K562 (cell line): ENCODE results near the gene TOMT. TPM values are rescaled to one million over a fixed set of nuclear protein-coding genes. Genes with fewer than 3 reads are reported as not detected.
A peak's percentile ranks its signal among the peaks of the same experiment; 100 is the strongest.

Experiments used
- ARID4B ChIP-seq: sonication (generic); formaldehyde crosslinking; IDR thresholded peaks from 2 replicates; pipeline ENCODE4 v1.8.0; 2022; ENCODE audit warnings: mild to moderate bottlenecking, missing genetic modification reagents
- CSDE1 ChIP-seq, 2 experiments: fragments of 450-650 bp; IDR thresholded peaks; 2 replicates each; pipeline ENCODE4 v1.6.1; 2016; ENCODE audit warnings: mild to moderate bottlenecking in 1 of 2
- E4F1 ChIP-seq: fragments of 250-450 bp; sonication (Bioruptor Pico); IDR thresholded peaks from 2 replicates; pipeline ENCODE4 v1.5.0; 2021; ENCODE audit warnings: mild to moderate bottlenecking, borderline replicate concordance
- FOSL1 ChIP-seq: fragments of 200-800 bp; sonication (Bioruptor generic); conservative IDR thresholded peaks from 2 replicates; pipeline ENCODE4 v1.6.1; 2016; ENCODE audit warnings: missing genetic modification characterization, missing compliant biosample characterization
- KDM4B ChIP-seq, 2 experiments: fragments of 450-650 bp in 1 of 2; sonication (generic) in 1 of 2; IDR thresholded peaks; 2 replicates each; pipeline ENCODE4 v1.6.1; 2016 to 2017; ENCODE audit warnings: borderline replicate concordance in 2 of 2, antibody characterized with exemption in 1 of 2, low read depth in 1 of 2, mild to moderate bottlenecking in 1 of 2
- MAX ChIP-seq: sonication (generic); formaldehyde crosslinking; IDR thresholded peaks from 2 replicates; pipeline ENCODE4 v1.9.0; 2022; ENCODE audit warnings: mild to moderate bottlenecking, missing genetic modification reagents
- MYBL2 ChIP-seq, 2 experiments: fragments of 450-650 bp in 1 of 2; sonication (generic) in 1 of 2; formaldehyde crosslinking in 1 of 2; IDR thresholded peaks; 2 replicates each; pipeline versions ENCODE4 v1.6.1 to v1.8.1; 2017 to 2022; ENCODE audit warnings: borderline replicate concordance in 1 of 2, inconsistent platforms in 1 of 2, low read depth in 1 of 2, mild to moderate bottlenecking in 1 of 2, missing genetic modification reagents in 1 of 2, moderate library complexity in 1 of 2
- NCOA4 ChIP-seq: fragments of 450-650 bp; IDR thresholded peaks from 2 replicates; pipeline ENCODE4 v1.6.1; 2018; ENCODE audit warnings: mild to moderate bottlenecking; ENCODE audit not compliant: partially characterized antibody
- PHF21A ChIP-seq: fragments of 450-650 bp; IDR thresholded peaks from 2 replicates; pipeline ENCODE4 v1.6.1; 2017; ENCODE audit warnings: low read depth, borderline replicate concordance
- POLR2A ChIP-seq: fragments of 450-650 bp; conservative IDR thresholded peaks from 2 replicates; pipeline ENCODE4 v1.6.1; 2016
- PTRF ChIP-seq: fragments of 450-650 bp; IDR thresholded peaks from 2 replicates; pipeline ENCODE4 v1.6.1; 2016; ENCODE audit warnings: mild to moderate bottlenecking, missing genetic modification characterization, missing compliant biosample characterization
- SAP30 ChIP-seq: fragments of 200-600 bp; sonication (generic); IDR thresholded peaks from 2 replicates; pipeline ENCODE4 v1.6.1; 2012; ENCODE audit warnings: borderline replicate concordance, low read depth, mild to moderate bottlenecking, moderate library complexity, low read length, control low read depth, inconsistent platforms; ENCODE audit not compliant: insufficient read depth, poor library complexity, severe bottlenecking
- SMARCC2 ChIP-seq: fragments of 450-650 bp; IDR thresholded peaks from 2 replicates; pipeline ENCODE4 v1.6.1; 2017; ENCODE audit warnings: antibody characterized with exemption, moderate library complexity, mild to moderate bottlenecking, low read depth
- SRSF1 ChIP-seq: fragments of 200-400 bp; formaldehyde crosslinking; IDR thresholded peaks from 2 replicates; pipeline ENCODE4 v1.6.1; 2017; ENCODE audit warnings: mild to moderate bottlenecking, low read depth, low read length, moderate library complexity
- TCFL5 ChIP-seq: fragments of 250-450 bp; sonication (Bioruptor Pico); conservative IDR thresholded peaks from 2 replicates; pipeline ENCODE4 v1.6.1; 2021; ENCODE audit warnings: mild to moderate bottlenecking, moderate library complexity, matching md5 sums
- TEAD1 ChIP-seq, 2 experiments: fragments of 450-650 bp in 1 of 2; sonication (generic) in 1 of 2; formaldehyde crosslinking; IDR thresholded peaks; 2 replicates each; pipeline versions ENCODE4 v1.4.0 to v1.8.0; 2020 to 2022; ENCODE audit warnings: mild to moderate bottlenecking in 2 of 2, missing genetic modification reagents in 1 of 2
- ZNF140 ChIP-seq: fragments of 250-450 bp; sonication (Bioruptor Pico); IDR thresholded peaks from 2 replicates; pipeline ENCODE4 v1.8.0; 2021; ENCODE audit warnings: moderate library complexity, mild to moderate bottlenecking, inconsistent platforms
- ZNF143 ChIP-seq: sonication (generic); formaldehyde crosslinking; IDR thresholded peaks from 2 replicates; pipeline ENCODE4 v1.9.0; 2022; ENCODE audit warnings: mild to moderate bottlenecking, missing genetic modification reagents
- ZNF274 ChIP-seq: IDR thresholded peaks from 2 replicates; pipeline ENCODE4 v1.6.1; 2011; ENCODE audit warnings: low read depth, mild to moderate bottlenecking, low read length, moderate library complexity, borderline replicate concordance
- polyA plus RNA-seq, 8 experiments: library from polyadenylated mRNA; depleted of rRNA in 4 of 8; stranded (reverse) in 5 of 8; unstranded in 3 of 8; fragments of >200 nt; fragmentation: Nextera tagmentation in 2 of 8; fragmentation: Illumina TruSeq in 1 of 8; extraction: Ambion mirVana in 2 of 8; extraction: Trizol in 1 of 8; gene quantifications; 2 replicates each; pipeline versions ENCODE4 v1.2.1 to v1.2.3, GENCODE V29; 2011 to 2014; ENCODE audit warnings: inconsistent platforms in 1 of 8, missing spikeins in 1 of 8
- total RNA-seq, 7 experiments: library from RNA; depleted of rRNA in 6 of 7; stranded (reverse); fragments of >200 nt in 6 of 7; fragmentation: Illumina TruSeq in 2 of 7; extraction: Trizol in 2 of 7; gene quantifications; 2 replicates each; pipeline versions ENCODE4 v1.2.1 to v1.2.3, GENCODE V29; 2011 to 2021; ENCODE audit warnings: low replicate concordance in 1 of 7

TOMT gene
- total and polyA plus RNA-seq, 9 of the 15 experiments (the other 6 are each of a cell fraction or from before 2014, with no cell fraction given), result not detected

- TF ChIP-seq SRSF1 (no peak), POLR2A (no peak), ZNF274 (no peak), FOSL1 (tag) (no peak; the same call in 1 of the 2 replicates), PHF21A (no peak), TEAD1 (CRISPR knock-in tag; IDR thresholded peaks at IDR 0.05) (no peak), KDM4B (IDR thresholded peaks at IDR 0.05; ENCODE audit: borderline replicate concordance in 2 of 2, low read depth in 1 of 2) (no peak), CSDE1 (IDR thresholded peaks at IDR 0.05) (0 out of 4 replicates have a peak, but pooled peaks of 1 of the 2 experiments have one; percentile 30), TCFL5 (no peak), PTRF (tag) (no peak), ARID4B (0 out of 2 replicates have a peak, but pooled peaks have one; percentile 36), MYBL2 (IDR thresholded peaks at IDR 0.05; ENCODE audit: low read depth) (no peak), MYBL2 (CRISPR knock-in tag; IDR thresholded peaks at IDR 0.05; ENCODE audit: borderline replicate concordance) (no peak), E4F1 (CRISPR knock-in tag) (no peak), MAX (no peak), SMARCC2 (no peak), ZNF140 (CRISPR knock-in tag) (no peak), SAP30 (no peak), NCOA4 (no peak), ZNF143 (CRISPR knock-in tag) (no peak)
These were observed 7.5 kb downstream of the TOMT start (continued) for GRCh38 chr11:72112978-72113808.
